ENCODE measurements around the gene RSPH10B.
"Not testable (repeated sequence)": the region's sequence is repeated elsewhere in the genome, so short reads cannot be mapped to it uniquely, and the experiment has no call there.

The RSPH10B gene

GRCh38 chr7:5997210-5997808 is 26.8 kb upstream of the RSPH10B start:
- no peak for TF ChIP-seq ZNF70 (CRISPR knock-in tag; IDR thresholded peaks at IDR 0.05)
- TF ChIP-seq BACH2 (CRISPR knock-in tag; IDR thresholded peaks at IDR 0.05; ENCODE audit: borderline replicate concordance) = no peak
- peak; percentile 86 for ATAC-seq

- ATAC-seq = not testable (repeated sequence)
These were observed 16.6 kb upstream of the RSPH10B start for GRCh38 chr7:5987061-5987460.

- ATAC-seq = not testable (repeated sequence)
These were observed 9.3 kb upstream of the RSPH10B start for GRCh38 chr7:5979680-5980314.

DNA sequence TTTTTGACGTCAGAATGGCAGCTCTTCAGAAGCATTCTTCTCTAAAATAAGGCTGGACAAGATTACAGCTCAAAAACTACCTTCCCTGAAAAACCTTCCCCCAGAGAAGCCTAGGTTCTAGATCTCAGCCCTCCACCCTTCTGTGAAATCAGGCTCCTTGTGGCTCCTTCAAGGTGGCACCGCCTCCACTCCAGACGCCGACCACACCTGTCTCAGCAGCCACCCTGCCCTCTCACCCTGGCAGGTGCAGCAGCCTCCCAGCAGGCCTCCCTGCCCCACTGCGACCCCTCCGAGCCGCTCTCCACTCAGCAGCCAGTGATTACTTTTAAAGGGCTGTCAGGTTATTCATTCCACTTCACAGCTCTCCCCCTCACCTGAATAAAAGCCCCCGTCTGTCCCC is 3.1 kb upstream of the RSPH10B start:
- not testable (repeated sequence) for ATAC-seq

DNA sequence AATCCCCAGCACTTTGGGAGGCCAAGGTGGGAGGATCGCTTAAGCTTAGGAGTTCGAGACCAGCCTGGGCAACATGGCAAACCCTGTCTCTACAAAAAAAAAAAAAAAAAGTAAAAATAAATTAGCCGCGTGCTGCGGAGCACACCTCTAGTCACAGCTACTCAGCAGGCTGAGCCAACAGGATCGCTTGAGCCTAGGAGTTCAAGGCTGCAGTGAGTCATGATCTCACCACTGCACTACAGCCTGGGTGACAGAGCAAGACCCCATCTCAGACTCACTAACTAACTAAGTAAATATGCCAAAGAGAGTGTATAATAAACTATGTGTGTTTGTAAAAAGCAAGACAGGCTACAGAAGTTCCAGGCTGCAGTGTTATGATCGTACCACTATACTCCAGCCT is 6.7 kb downstream of the RSPH10B start:
- ATAC-seq = not testable (repeated sequence)

GRCh38 chr7:5963205-5963604 is 7.3 kb downstream of the RSPH10B start:
- ATAC-seq = not testable (repeated sequence)

GRCh38 chr7:5934945-5935450 is 35.5 kb downstream of the RSPH10B start:
- ATAC-seq = 0 out of 3 replicates have a peak, but pooled peaks have one; percentile 22

DNA sequence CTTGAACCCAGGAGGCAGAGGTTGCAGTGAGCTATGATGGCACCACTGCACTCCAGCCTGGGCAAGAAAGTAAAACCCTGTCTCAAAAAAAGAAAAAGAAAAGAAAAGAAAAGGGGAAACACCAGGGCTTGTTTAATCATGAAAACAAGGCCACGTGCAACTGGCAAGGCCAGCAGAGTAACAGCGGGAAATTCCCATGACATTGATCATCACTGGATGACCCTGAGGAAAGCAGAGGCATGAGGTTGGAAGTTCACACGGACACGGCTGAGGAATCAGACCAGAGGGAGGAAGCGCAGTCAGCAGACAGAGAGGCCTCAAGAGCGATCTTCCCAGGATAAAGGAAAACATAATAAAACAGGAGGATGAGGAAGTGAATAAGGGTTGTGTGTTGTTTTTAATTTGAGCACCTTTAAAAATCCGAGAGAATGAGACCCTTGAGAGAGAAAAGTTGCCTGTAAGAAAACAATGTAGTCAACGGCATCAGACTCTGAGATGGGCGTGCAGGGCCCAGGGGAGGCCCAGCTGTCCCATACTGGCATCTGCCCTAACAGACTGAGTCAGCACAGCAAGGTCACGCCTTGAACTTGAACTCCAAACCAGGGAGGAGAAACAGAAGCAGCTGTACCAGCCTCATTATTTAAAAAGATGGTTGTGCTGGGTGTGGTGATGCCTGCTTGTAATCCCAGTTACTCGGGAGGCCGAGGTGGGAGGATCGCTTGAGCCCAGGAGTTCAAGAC is 38.4 kb downstream of the RSPH10B start:
- ATAC-seq = peak; percentile 24; the same call in 2 of the 3 replicates

DNA sequence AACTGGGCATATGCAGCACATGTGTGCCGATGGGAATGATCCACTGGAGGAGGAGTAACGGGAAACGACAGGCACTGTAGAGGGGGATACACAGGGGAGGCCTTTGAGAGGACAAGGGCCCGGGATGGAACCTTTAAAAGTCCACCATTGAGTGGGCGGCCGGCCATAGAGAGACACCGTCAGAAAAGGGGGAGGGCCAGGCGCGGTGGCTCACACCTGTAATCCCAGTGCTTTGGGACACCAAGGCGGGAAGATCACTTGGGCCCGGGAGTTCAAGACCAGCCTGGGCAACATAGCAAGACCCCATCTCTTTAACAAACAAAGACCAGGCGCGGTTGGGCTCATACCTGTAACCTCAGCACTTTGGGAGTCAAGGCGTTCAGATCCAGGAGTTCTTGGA is 39.2 kb downstream of the RSPH10B start:
- not testable (repeated sequence) for ATAC-seq

DNA sequence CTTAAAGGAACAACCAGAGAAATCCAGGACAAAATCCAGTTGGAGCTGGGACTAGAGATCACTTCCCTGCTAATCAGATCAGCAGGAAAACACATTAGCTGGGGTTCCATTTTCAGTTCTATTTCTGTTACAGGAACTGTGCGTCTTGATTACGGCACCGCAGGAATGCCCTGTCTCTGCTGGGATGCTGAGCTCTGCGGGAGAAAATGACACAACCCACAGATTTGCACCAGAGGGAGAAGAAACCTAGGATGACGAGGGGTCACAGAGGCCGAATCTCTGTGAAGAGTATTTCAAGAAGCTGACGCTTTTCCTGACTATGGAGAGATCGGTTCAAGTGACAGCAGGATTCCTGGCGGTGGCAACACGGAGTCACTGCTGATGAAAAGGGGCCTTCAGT is 40.2 kb downstream of the RSPH10B start:
- ATAC-seq = not testable (repeated sequence)

DNA sequence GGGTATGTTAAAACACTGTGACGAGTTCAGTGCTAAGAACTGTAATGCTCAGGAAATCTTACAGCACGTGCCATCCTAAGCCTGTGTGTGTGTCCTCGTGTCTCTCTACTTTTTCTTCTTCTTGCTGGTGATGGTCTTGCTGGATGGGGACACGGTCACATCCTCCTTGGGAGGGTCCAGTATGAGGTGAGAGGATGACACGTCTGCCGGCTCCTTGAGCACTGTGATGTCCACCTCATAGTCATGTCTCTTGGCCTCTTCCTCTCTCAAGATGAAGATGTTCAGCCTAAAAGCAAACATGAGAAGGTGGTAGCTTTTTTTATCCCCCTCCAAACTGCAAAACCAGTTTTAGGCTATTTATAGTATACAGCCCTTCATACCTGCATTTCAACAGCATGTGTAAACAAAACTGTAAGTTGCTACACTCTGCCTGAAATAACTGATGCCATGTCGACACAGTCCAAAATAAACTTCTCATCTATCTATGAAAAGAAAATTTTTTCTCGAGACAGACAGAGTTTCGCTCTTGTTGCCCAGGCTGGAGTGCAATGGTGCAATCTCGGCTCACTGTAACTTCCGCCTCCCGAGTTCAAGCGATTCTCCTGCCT is 44.1 kb downstream of the RSPH10B start:
- ATAC-seq = not testable (repeated sequence)

DNA sequence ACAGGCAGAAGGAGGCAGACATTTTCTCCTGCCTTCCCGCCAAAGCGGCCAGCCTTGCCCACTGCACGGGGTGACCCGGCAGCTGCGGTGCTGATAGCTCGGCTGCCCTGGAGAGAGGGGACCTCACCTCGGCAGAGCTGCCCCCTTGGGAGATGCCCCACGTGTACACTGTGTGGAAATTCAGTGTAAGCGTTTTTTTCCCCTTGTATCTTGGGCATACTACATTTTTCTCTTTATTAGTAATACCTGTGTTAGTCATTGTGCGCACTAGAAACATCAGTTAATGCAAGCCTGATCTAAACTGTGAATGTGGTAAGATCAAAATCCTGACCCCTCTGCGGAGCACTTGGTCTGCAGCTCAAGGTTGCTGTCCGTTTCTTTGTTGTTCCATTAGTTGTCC is 45.9 kb downstream of the RSPH10B start:
- ATAC-seq = not testable (repeated sequence)

DNA sequence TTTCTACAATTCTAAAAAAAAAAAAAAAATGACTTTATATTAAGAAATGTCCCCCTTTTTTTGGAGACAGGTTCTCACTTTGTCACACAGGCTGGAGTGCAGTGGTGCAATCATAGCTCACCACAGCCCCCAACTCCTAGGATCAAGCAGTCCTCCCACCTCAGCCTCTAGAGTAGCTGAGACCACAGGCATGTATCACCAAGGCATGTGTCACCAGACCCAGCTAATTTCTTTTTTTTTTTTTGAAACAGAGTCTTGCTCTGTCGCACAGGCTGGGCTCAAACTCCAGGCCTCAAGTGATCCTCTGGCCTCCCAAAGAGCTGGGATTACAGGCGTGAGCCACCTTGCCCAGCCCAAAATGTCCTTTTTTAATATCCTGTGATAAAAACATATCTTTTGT is 46.3 kb downstream of the RSPH10B start:
- not testable (repeated sequence) for ATAC-seq

GRCh38 chr7:5916529-5916928 is 54.0 kb downstream of the RSPH10B start:
- ATAC-seq = not testable (repeated sequence)

- not testable (repeated sequence) for ATAC-seq
These were observed 61.7 kb downstream of the RSPH10B start for GRCh38 chr7:5908835-5909234.

DNA sequence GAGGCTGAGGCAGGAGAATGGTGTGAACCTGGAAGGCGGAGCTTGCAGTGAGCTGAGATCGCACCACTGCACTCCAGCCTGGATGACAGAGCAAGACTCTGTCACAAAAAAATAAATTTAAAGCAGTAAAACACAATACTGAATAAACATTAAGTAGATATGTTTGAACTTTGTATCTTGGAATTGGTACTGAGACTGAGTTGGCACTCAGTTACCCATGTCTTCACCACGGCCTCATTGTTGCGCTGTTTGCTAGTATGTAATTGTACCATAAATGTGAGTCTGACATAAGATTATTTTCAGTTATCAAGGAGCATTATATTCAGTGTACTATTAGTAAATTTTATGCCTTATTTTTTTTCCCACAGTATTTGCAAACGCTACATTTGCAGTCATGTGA is 65.8 kb downstream of the RSPH10B start:
- not testable (repeated sequence) for ATAC-seq

- ATAC-seq = not testable (repeated sequence)
These were observed 67.5 kb downstream of the RSPH10B start for GRCh38 chr7:5903002-5903401.

GRCh38 chr7:5898480-5899224 is 71.8 kb downstream of the RSPH10B start, which contains the start of gene CCZ1:
Gene CCZ1 (plus strand): TSS chr7:5898733. CDS start chr7:5898800, 67 bp downstream.
- peak; percentile 98 for ATAC-seq

- ATAC-seq = peak; percentile 43
These were observed 73.0 kb downstream of the RSPH10B start for GRCh38 chr7:5897369-5897919.
